Effector CD4-positive, alpha-beta T cell (primary cell): ENCODE measurements around the gene RARS2.

Experiments used
- DNase-seq: peaks from one replicate; pipeline ENCODE4 v3.0.0-alpha.2; 2020

Gene RARS2

DNA sequence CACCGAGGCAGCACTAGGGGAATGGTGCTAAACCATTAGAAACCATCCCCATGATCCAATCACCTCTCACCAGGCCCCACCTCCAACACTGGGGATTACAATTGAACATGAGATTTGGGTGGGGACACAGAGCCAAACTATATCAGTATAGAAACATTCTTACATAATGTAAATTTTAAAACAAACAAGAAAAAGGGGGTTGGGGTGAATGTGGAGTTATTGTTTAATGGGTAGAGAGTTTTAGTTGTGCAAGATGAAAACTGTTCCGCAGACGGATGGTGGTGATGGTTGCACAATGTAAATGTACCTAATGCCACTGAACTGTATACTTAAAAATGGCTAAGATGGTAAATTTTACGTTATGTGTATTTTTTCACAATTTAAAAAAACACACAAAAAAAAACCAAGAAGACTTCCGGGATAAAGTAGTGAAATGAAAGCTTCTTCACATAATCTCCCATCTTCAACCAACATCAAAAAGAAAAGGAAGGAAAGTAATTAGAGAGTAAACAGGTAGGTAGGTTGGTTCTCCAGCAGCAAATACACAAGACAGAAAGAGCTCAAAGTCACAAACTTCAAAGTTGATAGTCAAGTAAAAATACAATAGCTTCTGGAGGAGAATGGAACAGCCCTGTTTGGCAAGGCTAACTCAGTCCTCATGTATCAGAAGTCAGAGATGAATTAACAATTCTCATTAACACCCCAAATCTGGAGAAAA is 16.3 kb downstream of the RARS2 start:
- DNase-seq: no peak

- no peak for DNase-seq
Measured at GRCh38 chr6:87572883-87573282, 16.9 kb downstream of the RARS2 start.

GRCh38 chr6:87572021-87572420 is 17.8 kb downstream of the RARS2 start:
- no peak for DNase-seq

GRCh38 chr6:87561017-87561416 is 28.8 kb downstream of the RARS2 start:
- no peak for DNase-seq

DNA sequence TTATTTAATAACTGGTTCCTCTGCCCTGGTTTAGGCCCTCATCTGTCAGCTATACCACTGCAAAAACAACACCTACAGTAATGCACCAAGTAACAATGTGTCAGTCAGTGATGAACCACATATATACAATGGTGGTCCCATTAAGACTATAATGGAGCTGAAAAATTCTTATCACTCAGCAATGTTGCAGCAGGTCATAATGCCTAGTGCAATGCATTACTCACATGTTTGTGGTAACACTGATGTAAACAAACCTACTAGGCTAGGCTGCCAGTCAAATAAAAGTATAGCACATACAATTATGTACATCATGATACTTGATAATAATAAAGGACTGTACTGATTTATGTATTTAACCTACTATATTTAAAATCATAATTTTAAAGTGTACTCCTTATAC is 31.3 kb downstream of the RARS2 start:
- DNase-seq: no peak

DNA sequence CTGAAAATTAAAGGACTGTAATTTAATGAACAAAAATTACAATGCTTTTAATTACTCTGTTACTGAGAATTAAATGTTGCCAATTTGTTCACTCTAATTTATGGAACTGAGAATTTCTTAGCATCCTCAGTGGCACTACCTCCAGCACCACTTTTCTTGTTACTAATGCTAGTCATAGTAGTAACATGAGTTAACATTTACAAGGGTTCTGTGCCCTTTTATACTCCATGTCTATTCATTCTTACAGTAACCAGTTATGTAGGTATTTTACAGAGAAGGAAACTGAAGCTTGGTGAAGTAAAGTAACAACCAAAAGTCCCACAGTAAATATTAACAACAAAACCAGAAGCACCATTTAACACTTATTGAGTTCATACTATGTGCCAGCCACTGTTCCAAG is 34.3 kb downstream of the RARS2 start:
- no peak for DNase-seq

GRCh38 chr6:87553159-87553765 is 36.5 kb downstream of the RARS2 start:
- DNase-seq: no peak

DNA sequence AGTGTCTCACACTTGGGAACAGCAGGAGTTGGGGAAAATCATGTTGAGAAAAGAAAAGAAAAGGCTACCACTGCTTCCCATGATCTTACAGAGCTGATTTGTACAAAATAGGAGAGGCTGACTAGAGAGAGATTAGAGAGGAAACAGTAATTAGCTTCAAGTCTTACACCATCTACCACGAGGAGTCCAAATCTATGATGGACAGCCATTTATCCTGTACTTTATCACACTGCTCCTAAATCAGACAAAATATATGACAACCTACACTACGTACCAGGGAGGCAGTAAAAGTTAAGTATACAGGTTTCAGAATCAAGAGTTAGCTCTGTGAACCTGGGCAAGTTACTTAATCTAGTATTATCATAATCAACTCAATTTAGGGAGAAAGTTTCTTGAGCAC is 38.0 kb downstream of the RARS2 start:
- DNase-seq: no peak

DNA sequence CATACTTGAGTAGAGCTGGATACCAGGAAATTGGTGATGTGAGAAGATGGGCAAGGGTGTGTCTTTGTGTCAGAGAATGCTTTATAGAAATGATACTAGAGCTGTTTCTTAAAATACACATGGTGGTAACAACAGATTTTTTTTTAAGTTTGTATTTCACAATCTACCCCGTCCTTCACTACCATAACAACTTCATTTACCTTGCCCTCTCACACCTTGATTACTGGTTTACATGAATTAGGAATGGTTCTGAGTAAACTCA is 45.4 kb downstream of the RARS2 start:
- no peak for DNase-seq

GRCh38 chr6:87543696-87544473 is 45.9 kb downstream of the RARS2 start:
- no peak for DNase-seq

DNA sequence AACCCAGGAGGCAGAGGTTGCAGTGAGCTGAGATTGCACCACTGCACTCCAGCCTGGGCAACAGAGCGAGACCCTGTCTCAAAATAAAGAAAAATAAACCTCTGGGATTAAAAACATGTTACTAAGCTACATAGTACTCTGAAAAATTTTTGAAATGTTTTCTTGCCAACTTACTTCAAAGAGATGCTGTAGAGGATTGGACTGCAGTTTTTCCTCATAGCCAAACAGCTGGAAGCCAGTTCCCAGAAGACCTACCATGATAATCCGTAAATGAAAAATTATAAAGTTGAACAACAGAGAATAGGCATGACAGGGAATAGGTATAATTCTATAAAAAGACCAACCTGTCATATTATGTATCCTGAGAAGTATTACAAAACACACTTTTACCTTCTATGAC is 48.0 kb downstream of the RARS2 start:
- no peak for DNase-seq

- DNase-seq: no peak
Measured at GRCh38 chr6:87541041-87541440, 48.7 kb downstream of the RARS2 start.

DNA sequence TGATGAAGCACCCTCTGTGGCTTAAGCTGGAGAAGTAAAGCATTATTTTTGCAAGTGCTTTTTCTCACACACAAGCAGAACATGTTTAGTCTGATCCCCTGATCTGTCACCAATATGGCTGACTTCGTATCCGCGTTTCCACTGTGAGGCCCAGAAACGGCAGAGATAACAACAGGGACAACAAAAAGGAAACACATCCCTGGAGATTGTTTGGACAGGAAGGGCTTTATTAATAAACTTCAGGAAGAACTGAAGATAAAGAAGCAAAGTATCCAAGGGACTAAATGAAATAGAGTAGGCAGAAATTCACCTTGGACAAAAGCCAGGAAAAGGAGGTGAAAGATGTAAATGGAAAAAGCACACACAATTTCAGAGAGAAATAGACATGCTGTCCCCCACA is 49.2 kb downstream of the RARS2 start:
- no peak for DNase-seq

DNA sequence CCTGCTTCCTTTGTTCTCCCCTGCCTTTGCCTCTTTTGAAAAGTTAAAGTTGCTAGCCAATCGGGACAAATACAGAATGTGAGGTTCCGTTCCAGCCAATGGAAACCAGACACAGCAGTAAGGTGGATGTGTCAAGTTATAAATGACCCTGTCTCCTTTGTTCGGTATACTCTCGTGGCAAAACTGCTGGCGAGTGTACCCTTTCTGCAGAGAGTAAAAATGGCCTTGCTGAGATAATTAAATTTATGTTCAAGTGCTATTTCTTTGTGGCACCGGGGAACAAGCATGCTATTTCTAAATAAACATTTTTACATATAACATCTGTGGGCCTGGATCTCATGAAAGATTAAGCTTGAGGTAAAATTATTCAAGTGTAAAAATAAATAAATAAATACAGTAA is 50.2 kb downstream of the RARS2 start:
- no peak for DNase-seq

GRCh38 chr6:87538510-87539260 is 51.1 kb downstream of the RARS2 start:
- DNase-seq: no peak

DNA sequence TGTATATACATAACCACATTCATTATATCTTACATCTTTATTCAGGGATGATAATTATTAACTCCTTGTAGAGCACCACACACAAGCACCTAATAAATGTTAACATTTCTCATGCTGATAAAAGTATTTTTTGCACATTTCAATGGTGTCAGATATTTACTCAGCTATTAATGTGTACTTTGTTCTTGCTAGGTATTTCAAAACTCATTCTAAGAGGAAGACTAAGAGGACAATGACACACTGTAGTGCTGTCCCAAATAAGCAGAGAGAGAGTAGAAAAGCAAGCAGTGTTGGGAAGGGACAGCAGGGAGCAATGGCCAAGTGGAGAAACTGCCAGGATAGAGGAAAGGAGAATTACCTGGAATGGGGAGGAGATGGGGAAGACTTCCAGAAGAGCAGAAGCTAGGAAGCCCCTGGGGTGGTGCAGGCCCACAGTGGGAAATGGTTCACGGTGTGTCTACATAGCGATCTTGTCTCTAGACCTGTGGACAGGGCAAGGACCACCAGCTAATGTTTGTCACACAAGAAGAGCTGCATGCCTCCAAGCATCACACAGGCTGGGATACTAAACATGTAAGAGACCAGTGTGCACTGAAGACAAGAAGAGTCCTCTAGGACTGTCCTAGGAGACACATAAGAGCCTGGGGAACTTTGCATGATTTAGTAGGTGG is 55.3 kb downstream of the RARS2 start:
- no peak for DNase-seq

DNA sequence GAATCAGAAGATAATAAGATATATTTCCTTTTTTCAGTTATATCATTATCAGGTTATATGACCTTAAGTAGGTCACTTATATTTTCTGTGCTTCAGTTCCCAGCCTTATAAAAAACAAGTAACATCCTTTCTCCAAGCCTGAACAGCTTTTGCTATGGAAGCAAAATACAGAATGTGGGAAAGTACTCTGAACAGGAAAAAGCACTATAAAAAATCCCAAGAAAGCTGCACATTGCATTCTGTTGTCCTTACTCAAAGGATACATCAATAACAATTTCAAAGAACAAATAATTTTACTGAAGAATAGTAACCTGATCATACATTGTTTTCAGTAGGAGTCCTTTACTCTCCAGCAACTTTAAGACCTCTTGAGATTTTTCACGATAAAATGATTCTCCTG is 60.6 kb downstream of the RARS2 start:
- no peak for DNase-seq

GRCh38 chr6:87522686-87523085 is 67.1 kb downstream of the RARS2 start:
- DNase-seq: no peak

DNA sequence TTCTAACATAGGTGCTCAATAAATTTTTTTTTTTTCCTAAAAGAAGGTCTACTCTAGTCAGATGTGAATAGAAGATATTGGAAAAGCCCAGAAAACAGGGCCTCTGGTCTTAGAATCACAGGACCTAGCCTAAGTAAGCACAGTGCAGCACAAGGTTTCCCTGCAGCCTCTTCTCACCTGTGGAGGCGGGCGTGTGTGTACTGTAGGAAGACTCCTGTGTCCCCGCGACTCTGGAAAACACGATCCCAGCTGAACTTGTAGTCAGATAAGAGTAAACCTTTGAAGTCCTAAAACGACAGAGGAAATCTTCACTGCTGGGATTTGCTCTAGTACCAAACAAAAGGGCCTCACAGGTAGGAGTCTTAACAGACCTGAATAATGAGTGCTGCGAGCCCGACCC is 71.3 kb downstream of the RARS2 start:
- no peak for DNase-seq

- DNase-seq: no peak
Measured at GRCh38 chr6:87514831-87515230, 75.0 kb downstream of the RARS2 start.

- no peak for DNase-seq
Measured at GRCh38 chr6:87504441-87504840, 85.3 kb downstream of the RARS2 start.

- DNase-seq: no peak
Measured at GRCh38 chr6:87501809-87502572, 87.8 kb downstream of the RARS2 start.
